ENCODE measurements around the gene DNLZ.
A peak's percentile ranks its signal among the peaks of the same experiment; 100 is the strongest.

The DNLZ gene

DNA sequence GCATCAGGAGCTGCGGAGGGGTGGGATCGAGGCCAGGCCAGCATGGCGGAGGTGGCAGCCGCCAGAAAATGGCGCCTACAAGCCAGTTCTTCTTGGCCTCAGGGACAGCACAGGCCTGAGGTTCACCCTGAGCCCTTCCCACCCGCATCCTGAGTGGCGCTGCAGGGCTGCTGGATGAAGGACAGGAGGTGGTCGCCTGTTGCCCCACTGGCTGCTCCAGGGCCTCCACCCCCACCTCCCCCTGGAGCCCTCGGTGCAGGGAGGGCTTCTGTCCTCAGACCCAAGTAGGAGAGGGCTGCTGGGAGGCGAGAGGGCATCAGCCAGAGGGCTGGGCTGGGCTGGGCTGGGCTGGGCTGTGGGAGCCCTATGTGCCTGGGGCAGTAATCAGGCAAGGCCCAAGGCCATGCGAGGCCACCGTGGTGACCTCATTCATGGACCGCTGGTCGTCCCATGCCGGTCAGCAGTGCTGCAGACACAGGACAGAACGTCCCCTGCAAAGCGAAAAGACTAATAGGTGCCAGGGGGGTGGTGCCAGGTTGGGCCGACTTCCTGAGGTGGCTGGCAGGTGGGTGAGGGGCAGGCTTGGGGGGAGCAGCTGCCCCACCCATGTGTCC is 22.4 kb downstream of the DNLZ start:
- H3K4me2 ChIP-seq (ENCODE audit: low read length), result no peak overlapping the region
- no peaks in the 10 kb centered on the region for H3K36me3 ChIP-seq (replicated peaks; ENCODE audit: low read depth, low read length)
- H3K9me3 ChIP-seq (ENCODE audit: insufficient read depth, low read length), result no peaks in the 10 kb centered on the region
- H3K4me1 ChIP-seq (ENCODE audit: low read length), result no peaks in the 10 kb centered on the region
- H2AFZ ChIP-seq (ENCODE audit: low read depth, low read length), result no peak overlapping the region
- no peak overlapping the region for H3K4me3 ChIP-seq (ENCODE audit: low read length)
- no peak overlapping the region for H3K27ac ChIP-seq (ENCODE audit: low read length)
- no peaks in the 10 kb centered on the region for H3K27me3 ChIP-seq (ENCODE audit: low read depth, low read length)
- TF ChIP-seq, protein P1, sequence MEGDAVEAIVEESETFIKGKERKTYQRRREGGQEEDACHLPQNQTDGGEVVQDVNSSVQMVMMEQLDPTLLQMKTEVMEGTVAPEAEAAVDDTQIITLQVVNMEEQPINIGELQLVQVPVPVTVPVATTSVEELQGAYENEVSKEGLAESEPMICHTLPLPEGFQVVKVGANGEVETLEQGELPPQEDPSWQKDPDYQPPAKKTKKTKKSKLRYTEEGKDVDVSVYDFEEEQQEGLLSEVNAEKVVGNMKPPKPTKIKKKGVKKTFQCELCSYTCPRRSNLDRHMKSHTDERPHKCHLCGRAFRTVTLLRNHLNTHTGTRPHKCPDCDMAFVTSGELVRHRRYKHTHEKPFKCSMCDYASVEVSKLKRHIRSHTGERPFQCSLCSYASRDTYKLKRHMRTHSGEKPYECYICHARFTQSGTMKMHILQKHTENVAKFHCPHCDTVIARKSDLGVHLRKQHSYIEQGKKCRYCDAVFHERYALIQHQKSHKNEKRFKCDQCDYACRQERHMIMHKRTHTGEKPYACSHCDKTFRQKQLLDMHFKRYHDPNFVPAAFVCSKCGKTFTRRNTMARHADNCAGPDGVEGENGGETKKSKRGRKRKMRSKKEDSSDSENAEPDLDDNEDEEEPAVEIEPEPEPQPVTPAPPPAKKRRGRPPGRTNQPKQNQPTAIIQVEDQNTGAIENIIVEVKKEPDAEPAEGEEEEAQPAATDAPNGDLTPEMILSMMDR (IDR thresholded peaks at IDR 0.05; ENCODE audit: low read depth, low read length), result no peak
- no peak for TF ChIP-seq EZH2phosphoT487 (IDR thresholded peaks at IDR 0.05; ENCODE audit: low read depth)
- H3K79me2 ChIP-seq (ENCODE audit: low read length), result no peaks in the 10 kb centered on the region
- no peaks in the 10 kb centered on the region for H4K20me1 ChIP-seq (ENCODE audit: insufficient read depth, low read length)
- H3K9ac ChIP-seq (ENCODE audit: low read length), result no peak overlapping the region

GRCh38 chr9:136340356-136341041 is 23.0 kb downstream of the DNLZ start:
- H3K4me3 ChIP-seq (ENCODE audit: low read length), result no peak overlapping the region
- H3K9ac ChIP-seq (ENCODE audit: low read length), result no peak overlapping the region
- no peaks in the 10 kb centered on the region for H4K20me1 ChIP-seq (ENCODE audit: insufficient read depth, low read length)
- H3K9me3 ChIP-seq (ENCODE audit: insufficient read depth, low read length), result no peaks in the 10 kb centered on the region
- no peaks in the 10 kb centered on the region for H3K4me1 ChIP-seq (ENCODE audit: low read length)
- TF ChIP-seq, protein P1 (IDR thresholded peaks at IDR 0.05; ENCODE audit: low read depth, low read length), result no peak
- TF ChIP-seq EZH2phosphoT487 (IDR thresholded peaks at IDR 0.05; ENCODE audit: low read depth), result no peak
- H2AFZ ChIP-seq (ENCODE audit: low read depth, low read length), result no peak overlapping the region
- no peak overlapping the region for H3K4me2 ChIP-seq (ENCODE audit: low read length)
- no peaks in the 10 kb centered on the region for H3K36me3 ChIP-seq (replicated peaks; ENCODE audit: low read depth, low read length)
- no peaks in the 10 kb centered on the region for H3K79me2 ChIP-seq (ENCODE audit: low read length)
- no peak overlapping the region for H3K27ac ChIP-seq (ENCODE audit: low read length)
- H3K27me3 ChIP-seq (ENCODE audit: low read depth, low read length), result no peaks in the 10 kb centered on the region

GRCh38 chr9:136339958-136340310 is 23.6 kb downstream of the DNLZ start:
- Histone ChIP-seq H3K9ac (ENCODE audit: low read length) (no peak overlapping the region), H3K27ac (ENCODE audit: low read length) (no peak overlapping the region), H3K4me2 (ENCODE audit: low read length) (no peak overlapping the region), H4K20me1 (ENCODE audit: insufficient read depth, low read length) (no peaks in the 10 kb centered on the region), H3K36me3 (replicated peaks; ENCODE audit: low read depth, low read length) (no peaks in the 10 kb centered on the region), H3K9me3 (ENCODE audit: insufficient read depth, low read length) (no peaks in the 10 kb centered on the region), H3K4me1 (ENCODE audit: low read length) (no peaks in the 10 kb centered on the region), H3K79me2 (ENCODE audit: low read length) (no peaks in the 10 kb centered on the region), H3K4me3 (ENCODE audit: low read length) (no peak overlapping the region), H3K27me3 (ENCODE audit: low read depth, low read length) (no peaks in the 10 kb centered on the region), H2AFZ (ENCODE audit: low read depth, low read length) (no peak overlapping the region)
- TF ChIP-seq, protein P1 (IDR thresholded peaks at IDR 0.05; ENCODE audit: low read depth, low read length), result no peak
- no peak for TF ChIP-seq EZH2phosphoT487 (IDR thresholded peaks at IDR 0.05; ENCODE audit: low read depth)

GRCh38 chr9:136339173-136339957 is 24.2 kb downstream of the DNLZ start:
- no peak overlapping the region for H3K4me3 ChIP-seq (ENCODE audit: low read length)
- no peaks in the 10 kb centered on the region for H3K4me1 ChIP-seq (ENCODE audit: low read length)
- no peak overlapping the region for H3K9ac ChIP-seq (ENCODE audit: low read length)
- H3K27ac ChIP-seq (ENCODE audit: low read length), result no peak overlapping the region
- no peak for TF ChIP-seq EZH2phosphoT487 (IDR thresholded peaks at IDR 0.05; ENCODE audit: low read depth)
- TF ChIP-seq, protein P1 (IDR thresholded peaks at IDR 0.05; ENCODE audit: low read depth, low read length), result peak; percentile 91
- no peak overlapping the region for H3K4me2 ChIP-seq (ENCODE audit: low read length)
- H3K79me2 ChIP-seq (ENCODE audit: low read length), result no peaks in the 10 kb centered on the region
- H2AFZ ChIP-seq (ENCODE audit: low read depth, low read length), result no peak overlapping the region
- H3K36me3 ChIP-seq (replicated peaks; ENCODE audit: low read depth, low read length), result no peaks in the 10 kb centered on the region
- H4K20me1 ChIP-seq (ENCODE audit: insufficient read depth, low read length), result no peaks in the 10 kb centered on the region
- H3K9me3 ChIP-seq (ENCODE audit: insufficient read depth, low read length), result no peaks in the 10 kb centered on the region
- H3K27me3 ChIP-seq (ENCODE audit: low read depth, low read length), result no peaks in the 10 kb centered on the region

All from OCI-LY3 (cell line).